NCI-H446 treated with DMSO at 0.1 percent for 48 hours (cell line): Measurements from ENCODE around the gene PLA2G4F.

ENCODE experiments used
- DNase-seq: peaks from one replicate; lab custom pipeline; 2025; lab: John Stamatoyannopoulos, UW

PLA2G4F gene

DNA sequence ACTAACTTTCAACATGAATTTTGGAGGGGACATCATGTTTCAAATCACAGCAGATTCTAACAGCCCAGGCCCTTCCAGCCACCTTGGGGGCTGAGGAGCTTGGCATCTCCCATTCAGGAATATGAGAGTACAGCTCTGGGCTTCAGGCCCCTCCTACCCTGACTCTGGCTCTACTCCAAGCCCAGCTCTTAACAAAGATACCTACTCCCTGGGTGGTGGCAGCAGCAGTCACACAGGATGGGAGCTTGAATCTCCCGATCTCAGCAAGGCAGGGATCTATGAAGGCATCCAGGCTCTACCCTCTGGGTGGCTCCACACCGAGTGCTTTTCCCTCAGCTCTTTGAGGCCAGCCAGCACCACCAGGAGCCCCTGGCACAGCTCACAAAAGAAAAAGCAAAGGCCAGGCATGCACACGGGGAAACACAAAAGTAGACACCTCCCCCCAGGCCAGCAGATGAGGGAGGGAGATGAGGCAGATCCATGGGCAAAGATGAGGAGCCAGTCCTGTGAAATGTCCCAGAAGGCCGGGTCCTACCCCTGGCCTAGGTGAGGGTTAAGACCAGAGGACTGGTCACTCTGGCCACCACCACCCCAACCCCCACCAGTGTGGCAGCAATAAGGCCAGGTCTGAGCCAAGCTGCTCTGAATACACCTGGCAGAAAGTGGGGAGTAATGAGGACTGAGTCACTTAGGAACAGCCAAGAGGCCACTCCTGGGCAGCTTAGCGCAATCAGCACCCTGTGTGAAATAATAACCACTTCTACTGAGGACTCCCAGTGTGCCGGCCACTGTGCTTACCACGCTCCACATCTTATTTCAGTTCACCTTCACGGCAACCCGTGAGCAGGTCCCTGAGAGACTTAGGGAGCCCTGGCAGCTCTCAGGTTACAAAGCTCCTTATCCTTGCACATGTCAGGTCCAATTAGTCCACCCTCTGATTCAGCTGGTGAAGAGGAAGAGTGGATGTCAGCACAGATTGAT lies 24.3 kb downstream of the PLA2G4F start:
- DNase-seq, result no peak

GRCh38 chr15:42131006-42131405 lies 25.4 kb downstream of the PLA2G4F start:
- no peak for DNase-seq

GRCh38 chr15:42130246-42130986 lies 26.0 kb downstream of the PLA2G4F start:
- no peak for DNase-seq

DNA sequence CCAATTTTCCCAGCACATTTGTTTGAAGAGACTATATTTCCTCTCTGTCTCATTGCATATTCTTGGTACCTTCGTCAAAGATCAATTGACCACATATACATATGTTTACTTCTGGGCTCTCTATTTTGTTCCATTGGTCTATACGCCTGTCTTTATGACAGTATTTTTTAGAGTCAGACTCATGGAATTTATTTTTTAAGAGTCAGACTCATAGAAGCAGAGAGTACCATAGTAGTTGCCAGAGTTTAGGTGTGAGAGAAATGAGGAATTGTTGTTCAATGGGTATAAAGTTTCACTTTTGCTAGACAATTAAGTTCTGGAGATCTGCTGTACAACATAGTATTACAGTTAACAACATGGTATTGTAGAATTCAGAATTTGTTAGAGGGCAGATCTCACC lies 27.1 kb downstream of the PLA2G4F start:
- DNase-seq, result no peak

- DNase-seq, result no peak
Observed at GRCh38 chr15:42128476-42128875, 28.0 kb downstream of the PLA2G4F start.

DNA sequence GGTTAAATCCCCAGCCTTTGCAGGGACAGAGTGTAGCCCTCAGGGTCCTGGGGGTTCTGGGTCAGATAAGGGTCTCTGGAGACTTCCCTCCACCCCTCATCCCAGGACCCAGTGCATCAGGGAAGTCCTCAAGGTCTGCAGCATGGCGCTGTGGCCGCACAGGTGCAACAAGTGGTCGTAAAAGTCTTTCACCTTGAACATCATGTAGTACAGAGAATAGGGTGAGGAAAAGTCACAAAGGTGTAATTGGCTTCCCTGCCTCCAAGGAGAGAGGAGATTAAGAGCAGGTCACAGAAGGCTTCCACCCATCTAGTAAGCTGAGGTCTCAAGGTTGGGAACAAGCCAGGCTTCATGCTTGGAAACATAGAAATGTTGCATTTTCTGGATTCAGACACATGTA lies 32.9 kb downstream of the PLA2G4F start:
- no peak for DNase-seq

GRCh38 chr15:42121682-42122081 lies 34.8 kb downstream of the PLA2G4F start:
- DNase-seq, result no peak

DNA sequence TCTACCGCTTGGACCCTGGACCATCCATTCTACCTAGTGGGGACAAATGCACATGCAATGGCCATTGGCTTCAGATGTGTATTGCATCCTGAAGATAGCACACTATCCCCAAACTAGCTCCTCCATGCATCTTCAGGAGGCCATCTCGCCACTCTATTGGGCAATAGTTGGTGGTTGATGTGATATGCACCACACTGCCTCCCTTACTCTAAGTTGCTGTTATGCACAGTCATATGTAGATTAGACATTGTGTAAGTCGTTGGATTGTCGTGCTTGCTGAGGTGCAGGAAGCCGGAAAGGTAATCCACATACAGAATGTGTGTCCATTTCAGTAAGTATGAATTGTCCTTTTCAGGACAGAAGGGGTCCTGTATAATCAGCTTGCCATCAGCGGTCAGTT lies 35.4 kb downstream of the PLA2G4F start:
- DNase-seq, result no peak

- no peak for DNase-seq
Observed at GRCh38 chr15:42120285-42120684, 36.2 kb downstream of the PLA2G4F start.

GRCh38 chr15:42119446-42119760 lies 37.0 kb downstream of the PLA2G4F start:
- DNase-seq, result no peak

GRCh38 chr15:42118650-42119445 lies 37.6 kb downstream of the PLA2G4F start:
- DNase-seq, result no peak

GRCh38 chr15:42111924-42112323 lies 44.5 kb downstream of the PLA2G4F start:
- DNase-seq, result no peak

- DNase-seq, result no peak
Observed at GRCh38 chr15:42110367-42110766, 46.1 kb downstream of the PLA2G4F start.

- no peak for DNase-seq
Observed at GRCh38 chr15:42108806-42109205, 47.6 kb downstream of the PLA2G4F start.

DNA sequence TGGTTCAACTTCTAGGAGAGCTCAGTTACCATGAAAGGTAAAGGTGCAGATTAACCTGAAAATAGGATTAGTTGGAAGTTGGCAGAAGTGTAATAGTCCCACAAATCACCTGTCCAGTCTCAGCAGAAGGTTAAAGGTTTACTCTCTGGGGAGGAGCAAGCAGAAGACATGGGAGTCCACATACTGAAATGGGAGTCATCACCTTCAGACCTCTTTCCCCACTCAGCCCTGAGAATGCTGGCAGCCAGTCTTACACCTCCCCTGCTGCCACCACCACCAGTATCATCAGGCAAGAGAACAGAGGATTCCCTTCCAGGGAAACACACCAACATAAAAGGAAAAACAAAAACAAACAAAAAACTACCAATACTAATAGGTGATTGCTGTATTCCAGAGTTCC lies 48.2 kb downstream of the PLA2G4F start:
- no peak for DNase-seq

DNA sequence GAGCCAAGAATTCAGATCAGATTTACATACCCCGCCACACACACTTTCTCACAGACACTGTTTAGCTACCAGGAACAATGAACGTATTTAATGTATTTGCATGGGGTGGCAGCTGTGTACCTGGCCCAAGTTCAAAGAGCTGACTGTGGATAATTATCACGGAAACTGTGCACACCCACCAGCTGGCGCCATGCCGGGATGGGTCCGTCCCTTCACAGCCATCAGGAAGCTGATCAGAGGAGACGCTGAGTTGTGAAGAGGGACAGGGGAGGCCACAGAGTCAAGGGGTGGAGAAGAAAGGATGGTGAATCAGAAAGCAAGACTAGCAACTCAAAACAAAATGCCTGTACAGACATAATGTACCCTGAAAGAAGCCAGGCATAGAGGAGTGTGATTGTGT lies 49.0 kb downstream of the PLA2G4F start:
- no peak for DNase-seq

DNA sequence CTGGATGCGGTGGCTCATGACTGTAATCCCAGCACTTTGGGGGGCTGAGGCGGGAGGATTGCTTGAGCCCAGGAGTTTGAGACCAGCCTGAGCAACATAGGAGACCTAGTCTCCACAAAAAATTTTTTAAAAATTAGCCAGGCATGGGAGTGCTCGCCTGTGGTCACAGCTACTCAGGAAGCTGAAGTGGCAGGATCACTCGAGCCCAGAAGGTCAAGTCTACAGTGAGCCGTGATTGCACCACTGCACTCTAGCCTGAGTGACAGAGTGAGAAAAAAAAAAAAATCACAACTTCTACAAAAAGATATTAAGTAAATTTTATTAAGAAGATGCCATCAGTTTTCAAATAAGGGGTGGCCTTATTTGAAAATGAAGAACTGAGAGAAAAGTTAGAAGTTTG lies 50.1 kb downstream of the PLA2G4F start:
- DNase-seq, result no peak

DNA sequence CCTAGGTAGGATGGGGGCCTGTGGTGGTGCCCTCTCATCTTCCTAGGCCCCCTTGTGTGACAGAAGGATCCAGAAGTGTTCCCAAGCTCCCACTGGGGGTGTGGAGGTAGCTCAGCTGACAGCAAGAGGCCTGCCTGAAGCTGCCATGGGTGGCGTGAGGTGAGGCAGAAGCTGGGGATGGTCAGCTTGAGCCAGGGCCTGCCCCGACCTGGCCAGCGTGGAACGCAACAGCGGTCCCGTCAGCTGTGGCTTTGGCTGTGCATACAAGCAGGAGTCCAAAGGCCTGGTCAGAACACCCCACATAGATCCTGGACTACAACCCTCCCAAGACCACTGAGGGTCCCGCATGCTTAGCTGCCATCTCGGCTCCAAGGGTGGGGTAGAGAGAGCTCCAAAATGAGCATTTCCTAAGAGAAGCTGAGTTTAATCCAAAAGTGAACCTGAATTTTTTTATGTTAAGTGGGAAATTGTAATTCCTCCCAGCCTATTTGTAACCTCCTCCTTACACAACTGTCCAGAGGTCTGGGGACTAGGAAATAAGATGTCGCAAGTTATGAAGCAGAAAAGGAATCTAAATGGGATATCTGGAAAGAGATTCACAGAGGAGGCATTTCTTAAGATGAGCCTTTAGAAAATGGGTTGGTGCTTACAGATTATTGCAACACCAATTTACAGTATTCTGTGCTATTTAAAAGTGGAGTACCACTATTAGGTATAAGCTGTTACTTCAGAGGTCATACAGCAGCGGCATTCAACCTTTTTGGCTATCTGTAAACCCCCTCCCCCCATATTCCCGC lies 52.1 kb downstream of the PLA2G4F start:
- no peak for DNase-seq

GRCh38 chr15:42102646-42103235 lies 53.7 kb downstream of the PLA2G4F start:
- no peak for DNase-seq

GRCh38 chr15:42101861-42102260 lies 54.6 kb downstream of the PLA2G4F start:
- DNase-seq, result no peak
